ENCODE measurements around the gene TMEM185B.
A peak's percentile ranks its signal among the peaks of the same experiment; 100 is the strongest.

Gene TMEM185B

DNA sequence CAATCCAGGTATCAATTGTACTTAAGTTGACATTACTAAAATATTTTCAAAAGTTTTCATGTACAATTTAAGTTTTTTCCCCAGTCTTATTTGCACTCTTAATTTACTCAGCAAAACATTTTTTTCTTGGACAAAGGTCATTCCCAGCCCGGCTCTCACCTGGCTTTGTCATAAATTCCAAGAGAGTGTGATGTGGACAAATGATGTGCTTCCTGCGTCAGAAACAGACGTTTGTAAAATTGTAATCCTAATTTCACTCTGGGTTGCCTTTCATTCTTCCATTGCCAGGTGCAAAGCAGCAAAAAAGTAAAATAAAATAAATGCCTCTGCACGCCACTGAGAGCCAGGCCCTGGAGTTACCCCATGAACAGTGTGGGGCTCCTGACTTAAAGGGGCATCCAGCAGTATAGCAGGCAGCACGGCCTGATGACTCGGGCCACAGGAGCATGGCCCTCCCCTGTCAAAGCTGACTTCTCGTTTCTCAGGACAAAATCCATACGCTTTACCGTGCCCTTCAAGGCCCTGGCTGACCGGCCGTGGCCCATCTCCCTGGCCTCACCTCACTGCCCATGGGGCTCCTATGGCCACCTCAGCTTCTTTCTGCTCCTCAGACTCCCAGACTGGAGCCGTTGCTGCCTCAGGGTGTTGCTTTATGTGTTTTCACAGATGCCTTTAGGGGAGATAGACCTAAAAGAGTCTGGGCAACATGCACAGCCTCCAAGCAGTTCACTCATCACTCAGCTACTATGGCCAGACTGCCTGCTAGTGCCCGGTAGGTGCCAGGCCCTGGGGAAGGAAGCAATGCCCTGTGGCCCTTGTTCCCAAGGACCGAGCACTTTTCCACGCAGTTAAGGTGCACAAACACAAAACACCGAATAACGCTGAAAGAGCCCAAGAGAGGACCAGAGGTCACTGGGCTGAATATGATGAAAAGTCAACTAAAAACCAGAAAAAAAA lies 7.6 kb upstream of the TMEM185B start:
- no peak for DNase-seq

DNA sequence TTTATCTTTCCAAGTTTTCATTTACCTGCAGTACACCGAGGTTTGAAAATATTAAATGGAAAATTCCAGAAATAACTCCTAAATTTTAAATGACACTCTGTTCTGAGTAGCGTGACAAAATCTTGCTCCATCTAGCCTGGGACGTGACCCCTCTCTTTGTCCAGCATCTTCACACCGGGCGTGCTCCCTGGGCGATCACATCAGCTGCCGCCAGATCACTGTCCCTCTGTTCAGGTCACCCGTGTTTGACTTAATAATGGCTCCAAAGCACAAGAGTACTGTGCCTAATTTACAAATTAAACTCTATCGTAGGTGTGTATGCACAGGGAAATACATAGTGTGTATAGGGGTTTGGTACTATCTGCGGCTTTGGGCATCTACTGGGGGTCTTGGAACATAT lies 6.1 kb upstream of the TMEM185B start:
- no peak for DNase-seq

GRCh38 chr2:120228503-120228902 lies 5.3 kb upstream of the TMEM185B start:
- no peak for DNase-seq

GRCh38 chr2:120227111-120227991 lies 4.2 kb upstream of the TMEM185B start:
- no peak for DNase-seq

DNA sequence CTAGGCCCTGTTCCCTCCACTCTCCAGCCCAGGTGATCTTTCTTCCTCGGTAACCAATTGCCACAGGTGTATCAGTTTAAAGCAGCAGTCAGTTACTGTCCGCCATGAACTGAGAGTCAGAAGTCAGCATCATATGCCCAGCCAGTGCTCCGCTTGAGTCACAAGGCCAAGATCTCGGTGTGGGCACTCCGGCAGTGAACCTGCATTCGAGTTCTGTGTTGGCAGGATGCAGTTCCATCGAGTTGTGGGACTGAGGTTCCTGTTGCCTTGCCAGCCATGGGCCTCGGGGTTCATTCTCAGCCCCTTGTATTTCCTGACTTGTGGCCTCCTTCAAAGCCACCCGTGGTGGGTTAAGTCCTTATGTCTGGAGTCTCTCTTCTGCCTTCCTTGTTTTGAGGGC lies 3.1 kb upstream of the TMEM185B start:
- no peak for DNase-seq

DNA sequence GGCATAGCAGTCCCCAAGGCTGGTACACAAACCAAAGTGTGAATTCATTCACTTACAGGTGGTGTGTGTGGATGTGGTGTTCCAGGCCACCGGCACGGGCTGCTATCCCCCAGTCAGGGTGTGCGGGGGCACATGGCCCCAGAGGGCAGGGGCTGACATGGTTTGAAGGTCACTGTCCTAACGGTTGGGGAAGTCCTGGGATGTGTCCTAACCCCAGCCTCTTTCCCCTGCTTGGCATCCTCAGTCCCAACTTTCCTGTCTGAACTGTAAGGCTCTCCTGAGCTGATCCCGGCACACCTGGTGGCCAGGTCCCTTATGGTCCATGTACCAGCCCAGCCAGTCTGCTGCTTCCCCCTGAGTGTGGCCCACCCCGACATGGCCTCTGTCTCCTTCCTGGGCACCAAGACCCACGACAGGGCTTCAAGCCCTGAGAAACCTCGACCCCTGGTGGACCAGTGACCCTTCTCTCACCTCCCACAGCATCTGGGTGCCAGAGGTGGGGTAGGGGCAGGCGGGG lies 2.4 kb upstream of the TMEM185B start:
- DNase-seq: no peak

GRCh38 chr2:120224735-120225548 lies 1.7 kb upstream of the TMEM185B start:
- no peak for DNase-seq

- no peak for DNase-seq
Measured at GRCh38 chr2:120224256-120224655, 1.1 kb upstream of the TMEM185B start.

DNA sequence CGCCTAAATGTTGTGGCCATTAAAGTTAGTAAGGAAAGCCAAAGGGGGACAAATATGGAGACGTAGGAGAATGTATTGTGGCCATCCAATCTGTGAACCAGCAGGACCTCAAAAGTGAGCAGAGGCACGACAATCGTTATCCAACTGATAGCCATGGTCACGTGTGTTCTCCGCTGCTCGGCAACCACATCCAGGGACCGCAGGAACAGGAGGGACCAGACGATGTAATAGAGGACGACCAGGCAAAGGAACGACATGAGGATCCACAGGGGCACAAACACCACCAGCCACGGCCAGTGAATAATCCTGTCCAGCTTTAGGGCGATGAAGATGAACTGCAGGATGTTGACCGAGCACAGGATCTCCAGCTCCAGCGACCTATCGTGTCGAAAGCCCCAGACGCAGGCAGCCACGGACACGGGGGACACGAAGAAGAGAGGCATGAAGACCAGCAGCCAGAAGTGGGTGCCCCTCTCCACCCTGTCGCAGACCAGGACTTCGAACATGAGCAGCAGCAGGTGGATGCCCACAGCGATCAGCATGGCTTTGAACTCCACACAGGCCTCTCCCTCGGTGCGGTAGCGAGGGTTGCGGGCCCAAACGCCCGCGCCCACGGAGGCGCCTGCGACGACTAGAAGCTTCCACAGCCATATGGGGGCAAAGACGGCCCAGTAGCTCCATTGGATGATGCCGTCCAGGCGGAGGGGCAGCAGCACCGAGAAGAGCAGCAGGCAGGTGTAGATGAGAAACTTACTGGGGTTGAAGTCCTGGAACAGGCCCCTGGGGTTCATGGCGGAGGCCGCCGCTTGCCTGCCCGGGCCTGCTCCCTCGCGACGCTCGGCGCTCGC lies 790 bp downstream of the TMEM185B start:
- no peak for DNase-seq

GRCh38 chr2:120221616-120222015 lies 1.6 kb downstream of the TMEM185B start:
- DNase-seq: no peak

DNA sequence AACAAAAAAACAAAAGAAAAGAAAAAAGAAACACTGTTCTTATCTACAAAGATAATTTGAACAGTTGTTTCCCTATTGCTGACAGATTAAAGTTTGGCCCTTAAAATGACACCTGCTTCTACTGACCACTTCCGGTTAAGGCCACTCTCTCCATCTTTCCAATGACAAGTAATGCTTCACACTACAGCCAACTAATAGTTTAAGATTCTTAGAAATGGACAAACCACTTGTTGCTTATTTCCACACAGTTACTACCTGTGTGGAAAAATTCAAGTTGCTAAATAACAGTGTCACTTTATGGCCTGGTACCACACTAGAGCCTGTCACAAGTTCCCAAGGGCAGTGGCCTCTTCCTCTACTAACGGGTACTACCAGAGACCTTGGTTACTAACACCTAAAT lies 2.4 kb downstream of the TMEM185B start:
- DNase-seq: no peak

DNA sequence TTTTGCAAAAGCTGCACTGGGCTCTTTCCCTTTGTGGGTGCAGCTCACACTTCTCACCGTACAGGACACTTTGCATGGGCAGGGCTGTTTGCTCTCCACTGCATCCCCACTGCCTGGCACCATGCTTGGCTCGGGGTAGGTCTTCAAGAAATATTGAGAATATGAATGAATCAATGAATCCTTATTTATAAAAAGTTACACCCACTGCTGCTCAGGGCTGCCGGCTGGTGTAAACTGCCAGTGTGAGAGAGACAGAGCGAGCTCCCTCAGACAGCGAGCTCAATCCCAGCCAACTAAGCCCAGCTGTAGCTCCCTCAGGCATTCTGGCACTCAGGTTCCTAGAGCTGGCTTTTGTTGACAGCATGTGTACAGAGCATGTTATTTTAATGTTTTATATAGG lies 3.4 kb downstream of the TMEM185B start:
- no peak for DNase-seq

DNA sequence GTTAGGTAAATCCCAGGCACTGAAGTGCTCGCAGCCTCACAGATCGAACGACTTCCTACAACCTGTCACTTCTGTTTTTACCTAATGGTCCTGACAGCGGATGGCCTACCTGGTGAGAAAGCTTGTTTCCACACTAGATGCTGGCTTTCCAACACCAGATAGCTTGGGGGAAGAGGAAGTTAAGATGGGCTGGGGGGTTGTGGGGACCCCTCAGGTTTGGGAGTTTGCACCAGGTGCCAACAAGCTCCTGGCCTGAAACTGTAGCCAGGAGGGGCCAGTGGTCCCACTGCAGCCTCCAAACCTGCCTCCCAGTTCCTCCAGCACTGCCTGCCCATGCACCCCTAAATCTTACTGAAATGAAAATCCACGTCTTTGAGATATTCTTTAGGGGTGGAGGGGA lies 3.9 kb downstream of the TMEM185B start:
- DNase-seq: no peak

DNA sequence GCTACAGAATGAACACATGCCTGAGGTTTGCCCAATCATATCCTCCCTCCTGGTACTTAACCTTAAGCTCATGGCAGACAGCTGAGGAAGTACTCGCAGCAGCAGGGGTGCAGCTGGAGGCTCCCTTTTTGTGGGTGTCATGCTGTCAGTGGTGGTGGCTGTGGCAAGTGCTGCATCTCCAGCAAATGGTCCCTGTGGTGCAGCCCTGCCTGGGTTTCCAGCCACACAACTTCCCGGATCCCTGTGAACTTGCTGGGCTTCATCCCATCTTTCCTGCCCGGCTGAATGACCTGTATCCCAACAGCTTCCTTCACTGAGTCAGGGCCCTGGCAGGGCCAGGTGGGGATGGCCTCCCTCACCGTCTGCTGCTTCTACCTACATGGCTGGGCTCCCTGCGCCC lies 5.0 kb downstream of the TMEM185B start:
- DNase-seq: no peak

DNA sequence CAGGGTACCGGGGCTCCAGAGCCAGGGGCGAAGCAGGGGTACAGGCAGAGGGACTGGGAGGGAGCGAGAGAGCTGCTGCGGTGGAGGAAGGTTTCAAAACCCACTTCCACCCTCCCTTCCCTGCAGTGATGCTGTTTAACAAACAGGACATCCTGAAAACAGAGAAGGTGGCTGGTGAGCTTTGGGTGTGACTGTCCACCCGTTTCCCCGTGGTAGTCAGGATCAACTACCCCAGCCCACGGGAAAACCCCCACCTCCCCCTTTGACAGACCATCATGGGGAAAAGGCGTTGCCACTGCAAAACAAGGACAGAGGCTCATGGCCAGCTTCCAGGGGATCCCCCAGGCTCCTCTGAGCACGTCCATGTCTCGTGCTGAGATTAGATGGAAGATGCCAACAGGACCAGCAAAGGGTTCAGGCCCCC lies 12.9 kb downstream of the TMEM185B start:
- DNase-seq: no peak

GRCh38 chr2:120209427-120210269 lies 13.6 kb downstream of the TMEM185B start:
- DNase-seq: no peak

GRCh38 chr2:120208381-120209353 lies 14.5 kb downstream of the TMEM185B start:
- DNase-seq: no peak

GRCh38 chr2:120206022-120206581 lies 17.1 kb downstream of the TMEM185B start:
- DNase-seq: peak; percentile 6

Data from HCEC 1CT (cell line).